Left forelimb (tissue), 1 donor: ENCODE results near the gene PDK3.

Experiments used
- DNase-seq: peaks from one replicate; pipeline ENCODE4 v3.0.0-alpha.2; 2018; ENCODE audit warnings: low spot score

Gene PDK3

DNA sequence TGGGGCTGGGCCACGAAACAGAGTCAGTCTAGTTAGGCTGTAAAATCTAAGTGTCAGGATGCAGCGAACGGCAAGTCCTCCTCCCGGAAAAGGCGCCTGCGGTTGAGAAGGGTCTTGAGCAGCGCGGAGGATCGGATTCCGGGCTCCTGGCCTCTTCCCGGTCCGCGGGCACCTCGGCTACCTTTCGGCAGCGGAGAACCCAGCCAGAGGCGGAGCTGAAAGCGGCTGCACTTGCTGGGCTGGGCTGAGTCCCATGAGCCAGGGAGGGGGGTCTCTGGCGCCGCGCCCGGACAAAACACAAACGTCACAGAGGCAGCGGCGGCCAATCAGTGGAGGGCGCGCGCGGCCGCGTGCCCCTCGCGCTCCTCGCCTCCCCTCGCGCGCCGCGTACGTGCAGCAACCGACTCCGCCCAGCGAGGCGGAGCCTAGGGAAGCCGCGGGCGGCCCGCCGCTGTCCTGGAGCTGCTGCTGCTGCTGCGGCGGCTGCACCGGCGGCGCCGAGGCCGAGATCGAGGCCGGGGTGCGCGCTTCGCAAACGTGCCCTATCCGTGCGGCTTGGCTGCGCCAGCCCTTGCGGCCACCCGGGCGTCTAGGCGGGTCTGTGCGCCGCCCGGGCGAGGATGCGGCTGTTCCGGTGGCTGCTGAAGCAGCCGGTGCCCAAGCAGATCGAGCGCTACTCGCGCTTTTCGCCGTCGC, at the start of gene PDK3:
Gene PDK3, plus strand, starts transcription at position 451 of the 696 bp plus-strand sequence. Its CDS starts 170 bp downstream, at position 621.
- DNase-seq, result peak; percentile 94

GRCh38 chrX:24415921-24416320, 49.2 kb upstream of the PDK3 start:
- DNase-seq, result no peak

DNA sequence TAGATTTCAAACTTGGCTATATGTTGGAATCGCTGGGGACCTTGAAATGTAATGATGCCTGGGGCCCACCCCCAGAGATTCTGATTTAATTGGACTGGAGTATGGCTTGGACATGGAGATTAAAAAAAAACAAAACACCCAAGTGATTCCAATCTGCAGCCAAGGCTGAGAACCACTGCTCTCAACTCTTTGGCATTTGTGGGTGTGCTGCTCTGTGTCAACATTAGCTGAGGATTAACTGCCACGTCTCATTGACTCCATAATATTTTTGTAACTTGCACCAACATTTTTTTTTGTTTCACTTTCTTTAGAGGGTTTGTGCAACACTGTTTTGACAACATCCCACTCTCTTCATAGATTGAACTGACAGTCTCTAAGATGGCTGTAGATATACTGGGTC, 41.1 kb upstream of the PDK3 start:
- no peak for DNase-seq

GRCh38 chrX:24424948-24425347, 40.1 kb upstream of the PDK3 start:
- peak; percentile 68 for DNase-seq

GRCh38 chrX:24425806-24426205, 39.3 kb upstream of the PDK3 start:
- DNase-seq, result no peak

DNA sequence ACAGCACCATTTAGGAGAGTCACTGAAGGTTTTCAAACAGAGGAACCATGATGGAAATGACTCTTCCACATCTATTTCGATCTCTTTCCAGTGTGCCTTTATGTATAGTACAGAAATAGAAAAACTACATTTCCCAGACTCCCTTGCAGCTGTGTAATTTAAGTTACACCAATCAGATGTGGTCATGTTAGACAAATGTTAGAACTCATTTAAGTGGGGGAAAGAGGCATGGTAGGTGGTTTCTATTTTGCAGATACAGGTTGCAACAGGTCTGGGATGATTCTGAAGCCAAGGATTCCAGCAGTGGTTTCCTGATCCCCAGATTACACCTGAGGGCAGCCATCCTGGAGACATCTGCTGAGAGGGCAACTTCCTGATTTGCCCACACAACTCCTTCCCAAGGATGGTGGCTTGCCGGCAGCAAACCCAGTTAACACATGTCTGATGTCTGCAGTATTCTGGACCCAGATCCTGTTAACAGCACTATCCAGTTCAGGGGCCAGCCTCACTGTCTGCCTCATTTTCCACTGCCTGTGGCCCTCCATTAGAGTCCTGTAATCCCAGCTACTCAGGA, 38.7 kb upstream of the PDK3 start:
- no peak for DNase-seq

DNA sequence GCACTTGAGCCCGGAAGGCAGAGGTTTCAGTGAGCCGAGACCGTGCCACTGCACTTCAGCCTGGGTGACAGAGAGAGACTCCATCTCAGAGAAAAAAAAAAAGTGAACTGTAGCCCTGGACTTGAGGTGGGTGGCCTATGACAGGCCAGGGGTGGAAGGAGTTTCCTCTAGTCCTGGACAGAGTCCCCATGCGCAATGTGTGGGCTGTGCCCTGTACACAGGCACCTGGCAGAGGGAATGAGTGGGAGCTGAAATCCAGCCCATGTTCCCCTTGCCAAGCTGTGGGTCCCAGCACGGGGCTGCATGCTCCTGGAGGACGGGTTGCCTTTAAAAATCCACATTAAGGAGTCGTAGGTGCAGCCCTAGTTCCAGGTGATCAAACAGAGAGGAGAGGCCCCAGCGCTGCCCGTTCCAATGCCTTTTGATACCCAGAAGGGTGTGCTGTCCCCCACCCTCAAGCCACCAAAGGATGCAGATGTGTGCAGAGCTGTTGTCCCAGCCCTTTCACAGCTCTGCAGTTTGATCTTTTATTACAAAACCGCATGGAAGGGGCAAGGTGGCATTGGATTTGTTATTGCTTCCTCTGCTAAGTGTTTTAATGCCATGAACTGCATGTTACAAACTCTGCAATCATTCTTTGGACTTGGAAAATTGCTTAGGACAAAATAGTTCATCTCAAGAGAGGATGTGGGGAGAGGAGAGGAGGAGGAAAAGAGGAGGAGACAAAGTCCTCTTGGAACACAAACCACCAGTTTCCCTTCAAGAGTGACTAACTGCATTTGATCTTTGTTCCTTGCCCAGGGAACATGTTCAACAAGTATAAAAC, 38.0 kb upstream of the PDK3 start:
- DNase-seq, result no peak

GRCh38 chrX:24427747-24428019, 37.4 kb upstream of the PDK3 start:
- DNase-seq, result no peak

GRCh38 chrX:24428516-24428915, 36.6 kb upstream of the PDK3 start:
- no peak for DNase-seq

DNA sequence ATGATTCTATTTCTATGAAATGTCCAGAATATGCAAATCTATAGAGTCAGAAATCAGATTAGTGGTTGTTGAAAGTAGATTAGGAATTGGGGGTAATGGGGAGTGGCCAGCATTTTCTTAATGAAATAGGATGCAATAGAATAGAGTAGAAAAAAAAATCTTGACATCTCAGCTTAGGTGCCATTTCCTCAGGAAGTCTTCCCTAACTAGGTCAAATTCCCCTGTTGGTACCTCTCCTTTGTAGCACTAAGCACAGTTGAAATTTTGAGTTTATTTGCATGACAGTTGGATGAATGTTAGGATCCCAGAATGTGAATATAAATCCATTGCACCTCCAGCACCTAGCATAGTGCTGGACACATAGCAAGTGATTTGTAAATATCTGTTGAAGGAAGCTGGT, 30.0 kb upstream of the PDK3 start:
- no peak for DNase-seq

DNA sequence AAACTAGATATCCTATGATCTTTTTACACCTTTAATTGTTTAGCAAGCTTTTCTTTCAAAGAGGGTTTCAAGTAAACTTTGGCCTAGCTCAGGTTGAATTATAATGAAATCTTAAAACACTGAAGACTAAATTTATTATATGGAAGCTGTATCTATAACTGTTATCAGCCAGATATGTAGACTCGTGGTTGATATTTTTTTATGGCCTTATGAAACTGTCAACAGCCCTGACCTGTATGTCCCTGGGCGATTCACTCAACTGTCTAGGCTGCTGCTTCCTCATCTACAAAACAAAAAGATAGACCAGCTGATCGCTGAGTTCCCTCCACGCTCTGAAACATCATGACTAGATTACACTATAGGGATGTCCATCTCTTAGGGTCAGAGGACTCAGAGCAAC, 21.2 kb upstream of the PDK3 start:
- no peak for DNase-seq

- no peak for DNase-seq
These were observed 20.4 kb upstream of the PDK3 start for GRCh38 chrX:24444645-24445044.

DNA sequence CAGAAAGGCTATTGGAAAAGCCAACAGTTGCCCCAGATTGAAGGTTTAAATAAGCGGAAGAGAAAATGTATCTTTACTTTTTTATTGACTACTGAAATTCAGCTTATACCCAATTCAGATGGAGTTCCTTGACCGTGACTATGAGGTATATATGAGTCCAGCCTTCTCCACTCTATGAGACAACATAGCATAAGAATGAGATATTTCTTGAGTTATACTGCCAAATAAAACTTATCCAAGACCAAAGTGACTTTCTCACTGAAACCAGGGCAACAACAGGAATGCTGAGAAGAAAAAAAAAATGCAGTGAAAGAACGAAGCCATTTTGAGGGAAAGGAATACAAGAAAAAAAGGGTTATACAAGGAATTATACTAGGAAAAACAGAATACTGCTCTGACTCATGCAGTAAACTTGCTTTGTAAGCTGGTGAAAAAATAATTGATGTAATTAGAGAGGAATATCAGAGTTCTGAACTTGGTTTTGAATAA, 16.3 kb upstream of the PDK3 start:
- no peak for DNase-seq

GRCh38 chrX:24463077-24463476, 2.0 kb upstream of the PDK3 start:
- no peak for DNase-seq

- no peak for DNase-seq
These were observed 619 bp upstream of the PDK3 start for GRCh38 chrX:24464498-24464835.

DNA sequence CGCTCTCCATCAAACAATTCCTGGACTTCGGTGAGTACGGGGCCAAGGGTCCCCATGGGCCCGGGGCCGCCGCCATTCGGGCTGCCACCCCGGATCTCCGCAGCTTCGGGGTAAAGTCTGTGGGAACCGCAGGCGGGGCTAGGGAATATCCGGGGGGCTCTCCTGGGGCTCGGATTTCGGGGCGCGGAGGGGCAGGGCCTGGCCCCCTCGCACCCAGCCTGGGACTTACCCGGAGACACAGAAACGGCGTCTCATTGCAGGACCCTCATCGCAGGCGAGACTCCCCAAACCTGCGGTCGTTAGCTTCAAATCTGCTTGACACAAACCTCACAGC, 413 bp downstream of the PDK3 start:
- DNase-seq, result no peak

DNA sequence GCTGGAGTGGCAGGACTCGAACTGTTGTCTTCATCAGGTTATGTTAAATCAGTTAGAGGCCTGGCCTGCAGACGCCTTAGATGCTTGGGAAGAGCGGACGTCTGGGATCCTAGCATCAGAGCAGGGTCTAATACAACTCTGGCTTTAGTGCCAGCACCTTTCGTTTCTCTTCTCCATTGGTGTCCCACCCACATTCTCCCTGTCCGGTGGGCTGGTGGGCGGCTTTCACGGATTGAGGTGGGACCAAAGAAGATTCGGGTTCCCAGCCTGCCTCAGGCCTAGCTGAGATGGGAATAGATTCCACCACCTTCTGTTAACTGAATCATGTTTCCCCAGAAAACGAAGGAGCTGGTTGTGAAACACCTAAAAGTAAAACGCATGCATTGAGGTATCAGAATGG, 939 bp downstream of the PDK3 start:
- DNase-seq, result no peak

GRCh38 chrX:24468245-24468644, 3.2 kb downstream of the PDK3 start:
- no peak for DNase-seq

- no peak for DNase-seq
These were observed 6.7 kb downstream of the PDK3 start for GRCh38 chrX:24471808-24472207.

GRCh38 chrX:24475480-24475879, 10.4 kb downstream of the PDK3 start:
- no peak for DNase-seq

- no peak for DNase-seq
These were observed 13.4 kb downstream of the PDK3 start for GRCh38 chrX:24478509-24478908.

GRCh38 chrX:24479924-24480323, 14.8 kb downstream of the PDK3 start:
- no peak for DNase-seq

GRCh38 chrX:24480400-24480865, 15.3 kb downstream of the PDK3 start:
- DNase-seq, result no peak
